WTC11 (cell line): ENCODE results near the gene PDZK1IP1.

Source experiments
- CREM ChIP-seq: sonication (generic); formaldehyde crosslinking; IDR thresholded peaks from 2 replicates; pipeline ENCODE4 v1.8.1; 2022; ENCODE audit warnings: mild to moderate bottlenecking, missing genetic modification reagents, moderate library complexity
- CTCF ChIP-seq: fragments of 200-600 bp; IDR thresholded peaks from 2 replicates; pipeline ENCODE4 v1.8.0; 2022; ENCODE audit warnings: antibody characterized with exemption
- ESRRA ChIP-seq: sonication (generic); formaldehyde crosslinking; IDR thresholded peaks from 2 replicates; pipeline ENCODE4 v1.8.1; 2022; ENCODE audit warnings: mild to moderate bottlenecking, missing genetic modification reagents, borderline replicate concordance
- MLX ChIP-seq: sonication (generic); formaldehyde crosslinking; IDR thresholded peaks from 2 replicates; pipeline ENCODE4 v1.8.1; 2023; ENCODE audit warnings: mild to moderate bottlenecking, missing genetic modification reagents, moderate library complexity
- MYBL2 ChIP-seq: sonication (generic); formaldehyde crosslinking; IDR thresholded peaks from 2 replicates; pipeline ENCODE4 v1.8.1; 2023; ENCODE audit warnings: mild to moderate bottlenecking, moderate library complexity, missing genetic modification reagents
- NFYB ChIP-seq: sonication (generic); formaldehyde crosslinking; conservative IDR thresholded peaks from 2 replicates; pipeline ENCODE4 v1.8.0; 2022; ENCODE audit warnings: low read depth, missing genetic modification reagents
- ZBTB21 ChIP-seq: sonication (generic); formaldehyde crosslinking; IDR thresholded peaks from 2 replicates; pipeline ENCODE4 v1.8.1; 2023; ENCODE audit warnings: mild to moderate bottlenecking, missing genetic modification reagents, borderline replicate concordance
- ZNF317 ChIP-seq: sonication (generic); formaldehyde crosslinking; IDR thresholded peaks from 2 replicates; pipeline ENCODE4 v1.8.1; 2023; ENCODE audit warnings: low read depth, mild to moderate bottlenecking, moderate library complexity, missing genetic modification reagents, borderline replicate concordance
- ZNF512 ChIP-seq: sonication (generic); formaldehyde crosslinking; IDR thresholded peaks from 2 replicates; pipeline ENCODE4 v1.8.1; 2022; ENCODE audit warnings: missing genetic modification reagents, borderline replicate concordance

GRCh38 chr1:47160716-47161115, 29.1 kb downstream of the PDZK1IP1 start:
- no peak for TF ChIP-seq ZNF512 (CRISPR knock-in tag)
- no peak for TF ChIP-seq CTCF
- no peak for TF ChIP-seq NFYB (CRISPR knock-in tag)
- TF ChIP-seq ESRRA (CRISPR knock-in tag), result no peak
- TF ChIP-seq MYBL2, result no peak
- no peak for TF ChIP-seq ZNF317 (CRISPR knock-in tag)
- TF ChIP-seq ZBTB21 (CRISPR knock-in tag), result no peak
- TF ChIP-seq MLX (CRISPR knock-in tag), result no peak
- no peak for TF ChIP-seq CREM
